ENCODE measurements around the gene ELP4.

- TF ChIP-seq REST (IDR thresholded peaks at IDR 0.05; ENCODE audit: unreplicated experiment) (no peak), ZNF114 (CRISPR knock-in tag; IDR thresholded peaks at IDR 0.05) (no peak), JUNB (IDR thresholded peaks at IDR 0.05; ENCODE audit: unreplicated experiment) (no peak), EZH2phosphoT487 (IDR thresholded peaks at IDR 0.05; ENCODE audit: unreplicated experiment) (no peak), CTCF (conservative IDR thresholded peaks at IDR 0.05; ENCODE audit: low read depth in 2 of 2) (no peak), CREB1 (CRISPR knock-in tag; IDR thresholded peaks at IDR 0.05; ENCODE audit: low read depth) (no peak), ETS1 (IDR thresholded peaks at IDR 0.05) (no peak), EZH2 (IDR thresholded peaks at IDR 0.05; ENCODE audit: low read depth, unreplicated experiment) (no peak), POLR2AphosphoS5 (IDR thresholded peaks at IDR 0.05; ENCODE audit: low read depth) (no peak)
Observed at GRCh38 chr11:31772412-31772811, 262.8 kb downstream of the ELP4 start.
